HepG2 (cell line): Measurements from ENCODE around the gene TAP1. TPM values are rescaled to one million over a fixed set of nuclear protein-coding genes. Genes with fewer than 3 reads are reported as not detected.

Source experiments
- AKAP8 ChIP-seq: sonication (generic); formaldehyde crosslinking; IDR thresholded peaks from 2 replicates; pipeline ENCODE4 v1.5.1; 2020; ENCODE audit warnings: mild to moderate bottlenecking, missing genetic modification reagents
- CBX5 ChIP-seq: sonication (generic); formaldehyde crosslinking; IDR thresholded peaks from 2 replicates; pipeline ENCODE4 v1.4.0; 2020; ENCODE audit warnings: missing genetic modification reagents, borderline replicate concordance
- CEBPB ChIP-seq: IDR thresholded peaks from 2 replicates; pipeline ENCODE4 v1.6.1; 2011; ENCODE audit warnings: low read depth, low read length, improper control_type of control experiment, borderline replicate concordance
- CEBPG ChIP-seq: IDR thresholded peaks from 2 replicates; pipeline ENCODE4 v1.6.1; 2016
- DNMT3B ChIP-seq: conservative IDR thresholded peaks from 2 replicates; pipeline ENCODE4 v1.6.1; 2016; ENCODE audit warnings: missing biosample characterization, control low read depth
- FOXK2 ChIP-seq: fragments of 450-650 bp; IDR thresholded peaks from 2 replicates; pipeline ENCODE4 v1.6.1; 2016
- KLF15 ChIP-seq: sonication (generic); formaldehyde crosslinking; IDR thresholded peaks from 2 replicates; pipeline ENCODE4 v1.8.1; 2023; ENCODE audit warnings: borderline replicate concordance, mild to moderate bottlenecking, inconsistent platforms, missing genetic modification reagents, mixed read lengths
- NFAT5 ChIP-seq: sonication (generic); formaldehyde crosslinking; IDR thresholded peaks from 2 replicates; pipeline ENCODE4 v1.4.0; 2020; ENCODE audit warnings: missing genetic modification reagents
- TERF1 ChIP-seq: sonication (generic); formaldehyde crosslinking; IDR thresholded peaks from 2 replicates; pipeline ENCODE4 v1.8.0; 2022; ENCODE audit warnings: mild to moderate bottlenecking, missing genetic modification reagents, moderate library complexity
- ZFP1 ChIP-seq: IDR thresholded peaks from 2 replicates; pipeline ENCODE4 v1.6.1; 2016
- ZFP90 ChIP-seq: sonication (generic); formaldehyde crosslinking; IDR thresholded peaks from 2 replicates; pipeline ENCODE4 v1.8.0; 2022; ENCODE audit warnings: missing genetic modification reagents, mild to moderate bottlenecking, inconsistent platforms, borderline replicate concordance
- ZHX2 ChIP-seq, 2 experiments: sonication (generic) in 1 of 2; formaldehyde crosslinking in 1 of 2; IDR thresholded peaks; 2 replicates each; pipeline versions ENCODE4 v1.6.1 to v1.9.0; 2014 to 2022; ENCODE audit warnings: antibody characterized with exemption in 1 of 2, borderline replicate concordance in 1 of 2, inconsistent platforms in 1 of 2, low read depth in 1 of 2, missing genetic modification reagents in 1 of 2
- ZNF431 ChIP-seq: sonication (generic); formaldehyde crosslinking; IDR thresholded peaks from 2 replicates; pipeline ENCODE4 v1.9.0; 2022; ENCODE audit warnings: missing genetic modification reagents, low read depth, mild to moderate bottlenecking, borderline replicate concordance
- ZNF501 ChIP-seq: sonication (generic); formaldehyde crosslinking; IDR thresholded peaks from 2 replicates; pipeline ENCODE4 v1.5.1; 2020; ENCODE audit warnings: mild to moderate bottlenecking, moderate library complexity, missing genetic modification reagents
- ZNF883 ChIP-seq: sonication (generic); formaldehyde crosslinking; IDR thresholded peaks from 2 replicates; pipeline ENCODE4 v1.5.1; 2020; ENCODE audit warnings: mild to moderate bottlenecking, missing genetic modification reagents; ENCODE audit errors: not compliant biosample characterization
- ZSCAN29 ChIP-seq: sonication (generic); formaldehyde crosslinking; conservative IDR thresholded peaks from 2 replicates; pipeline ENCODE4 v1.4.0; 2020; ENCODE audit warnings: mild to moderate bottlenecking, missing genetic modification reagents
- polyA plus RNA-seq, 8 experiments: library from polyadenylated mRNA; depleted of rRNA in 3 of 8; stranded (reverse) in 7 of 8; unstranded in 1 of 8; fragments of >200 nt; fragmentation: Illumina TruSeq in 4 of 8; extraction: Trizol in 4 of 8; gene quantifications; 2 replicates each; pipeline versions ENCODE4 v1.2.1 to v1.2.3, GENCODE V29; 2011 to 2016; ENCODE audit warnings: low read depth in 4 of 8, missing spikeins in 1 of 8, mixed read lengths in 1 of 8; ENCODE audit not compliant: insufficient read depth in 1 of 8
- total RNA-seq, 5 experiments: library from RNA; depleted of rRNA; stranded (reverse); fragments of >200 nt; fragmentation: Illumina TruSeq; extraction: Trizol; gene quantifications; 2 replicates each; pipeline ENCODE4 v1.2.3, GENCODE V29; 2016; ENCODE audit warnings: low read depth in 1 of 5

TAP1 gene
- total and polyA plus RNA-seq, 2 of the 13 experiments (the other 11 are each of a cell fraction or from before 2014, with no cell fraction given), result 31.2 to 52.2 TPM

- TF ChIP-seq NFAT5 (CRISPR knock-in tag) (no peak), TERF1 (CRISPR knock-in tag) (no peak), CEBPB (peak; percentile 94), ZNF883 (peak; percentile 40), CEBPG (CRISPR knock-in tag) (peak; percentile 89), FOXK2 (no peak), AKAP8 (CRISPR knock-in tag) (0 out of 2 replicates have a peak, but pooled peaks have one; percentile 57), ZNF431 (CRISPR knock-in tag) (no peak), ZHX2 (IDR thresholded peaks at IDR 0.05; ENCODE audit: low read depth) (no peak), ZHX2 (CRISPR knock-in tag; IDR thresholded peaks at IDR 0.05; ENCODE audit: borderline replicate concordance) (no peak), KLF15 (no peak), ZFP90 (CRISPR knock-in tag) (no peak), ZSCAN29 (CRISPR knock-in tag) (no peak), CBX5 (CRISPR knock-in tag) (no peak), DNMT3B (CRISPR knock-in tag) (0 out of 2 replicates have a peak, but pooled peaks have one; percentile 42), ZNF501 (CRISPR knock-in tag) (no peak), ZFP1 (CRISPR knock-in tag) (no peak)
Measured at GRCh38 chr6:32796848-32797776, 56.4 kb downstream of the TAP1 start (continued).
